PC-3 (cell line): Measurements from ENCODE around the gene ZNF467. TPM values are rescaled to one million over a fixed set of nuclear protein-coding genes. Genes with fewer than 3 reads are reported as not detected.

Experiments
- ATAC-seq: fragments of 200-7000 bp; cut with Tn5 transposase; 2 replicates; pipeline ENCODE4 v1.9.1; 2020; ENCODE audit warnings: mild to moderate bottlenecking, moderate library complexity
- BruUV-seq: library from RNA; stranded (reverse); fragments of 400-500 nt; replicated peaks from 2 replicates; lab custom pipeline; 2021; lab: Mats Ljungman, UMichigan
- CTCF ChIA-PET: fragments of 300-600 bp; sonication (Branson Sonifier 250); formaldehyde crosslinking; loops from one replicate; lab custom pipeline; 2022; ENCODE audit warnings: antibody characterized with exemption; lab: Charles Lee
- POLR2A ChIA-PET: fragments of 300-600 bp; sonication (Branson Sonifier 250); formaldehyde crosslinking; loops from one replicate; lab custom pipeline; 2022; ENCODE audit warnings: antibody characterized with exemption; ENCODE audit not compliant: unreplicated experiment; lab: Charles Lee
- DNase-seq: peaks from one replicate; pipeline ENCODE4 v3.0.0-alpha.2; 2015
- H2AFZ ChIP-seq: fragments of 300-600 bp; sonication (generic); 2 replicates; pipeline ENCODE4 v1.6.0; 2016; ENCODE audit warnings: antibody characterized with exemption, low read length
- H3F3A ChIP-seq: fragments of 300-600 bp; sonication (generic); one replicate; pipeline ENCODE4 v1.6.0; 2017; ENCODE audit warnings: antibody characterized with exemption, low read length, control low read depth, mild to moderate bottlenecking; ENCODE audit not compliant: unreplicated experiment
- H3K27ac ChIP-seq: fragments of 300-600 bp; sonication (generic); 2 replicates; pipeline ENCODE4 v1.5.1; 2016; ENCODE audit warnings: mild to moderate bottlenecking, low read length
- H3K27me3 ChIP-seq: fragments of 300-600 bp; sonication (generic); 2 replicates; pipeline ENCODE4 v1.6.1; 2016; ENCODE audit warnings: low read length, mixed read lengths
- H3K36me3 ChIP-seq: fragments of 300-600 bp; sonication (generic); 2 replicates; pipeline ENCODE4 v1.6.1; 2016; ENCODE audit warnings: low read depth, mixed run types, low read length, mixed read lengths
- H3K4me1 ChIP-seq: fragments of 300-600 bp; sonication (generic); 2 replicates; pipeline ENCODE4 v1.5.1; 2016; ENCODE audit warnings: low read length; ENCODE audit not compliant: insufficient read depth
- H3K4me2 ChIP-seq: fragments of 300-600 bp; sonication (generic); 2 replicates; pipeline ENCODE4 v1.6.0; 2016; ENCODE audit warnings: low read length
- H3K4me3 ChIP-seq: fragments of 300-600 bp; sonication (generic); 2 replicates; pipeline ENCODE4 v1.5.1; 2016; ENCODE audit warnings: mild to moderate bottlenecking, low read length, mixed read lengths
- H3K79me2 ChIP-seq: fragments of 300-600 bp; sonication (generic); 2 replicates; pipeline ENCODE4 v1.6.1; 2017; ENCODE audit warnings: low read length, mixed read lengths
- H3K9ac ChIP-seq: fragments of 300-600 bp; sonication (generic); 2 replicates; pipeline ENCODE4 v1.6.0; 2016; ENCODE audit warnings: mild to moderate bottlenecking, low read length
- H3K9me2 ChIP-seq: fragments of 300-600 bp; sonication (generic); replicated peaks from 2 replicates; pipeline ENCODE4 v1.6.1; 2016; ENCODE audit warnings: mixed run types, low read length, mixed read lengths
- H3K9me3 ChIP-seq: fragments of 300-600 bp; sonication (generic); 2 replicates; pipeline ENCODE4 v1.6.1; 2016; ENCODE audit warnings: low read length, mixed read lengths
- H4K20me1 ChIP-seq: fragments of 300-600 bp; sonication (generic); 2 replicates; pipeline ENCODE4 v1.6.1; 2016; ENCODE audit warnings: low read length, mixed read lengths
- EZH2 ChIP-seq: fragments of 300-600 bp; sonication (generic); IDR thresholded peaks from one replicate; pipeline ENCODE4 v1.6.1; 2017; ENCODE audit warnings: antibody characterized with exemption, mild to moderate bottlenecking, low read length; ENCODE audit not compliant: unreplicated experiment
- EZH2phosphoT487 ChIP-seq: fragments of 300-600 bp; sonication (generic); IDR thresholded peaks from 2 replicates; pipeline ENCODE4 v1.6.1; 2018; ENCODE audit warnings: mild to moderate bottlenecking, antibody characterized with exemption, low read length, borderline replicate concordance
- intact Hi-C: fragments of 100-400 bp; cut with micrococcal nuclease; formaldehyde crosslinking; loops from 2 replicates; pipeline ENCODE4 v1.9.0; 2023
- total RNA-seq: library from RNA; depleted of rRNA; stranded (reverse); fragments of >200 nt; gene quantifications from 2 replicates; pipeline ENCODE4 v1.2.3, GENCODE V29; 2014
- TF ChIP-seq, protein P1 (sequence below): fragments of 300-600 bp; sonication (generic); conservative IDR thresholded peaks from 2 replicates; pipeline ENCODE4 v1.5.1; 2017; ENCODE audit warnings: antibody characterized with exemption, low read depth, mild to moderate bottlenecking, low read length

The ZNF467 gene
- total RNA-seq, 1 experiment from 2014 or later: 6.3 TPM

DNA sequence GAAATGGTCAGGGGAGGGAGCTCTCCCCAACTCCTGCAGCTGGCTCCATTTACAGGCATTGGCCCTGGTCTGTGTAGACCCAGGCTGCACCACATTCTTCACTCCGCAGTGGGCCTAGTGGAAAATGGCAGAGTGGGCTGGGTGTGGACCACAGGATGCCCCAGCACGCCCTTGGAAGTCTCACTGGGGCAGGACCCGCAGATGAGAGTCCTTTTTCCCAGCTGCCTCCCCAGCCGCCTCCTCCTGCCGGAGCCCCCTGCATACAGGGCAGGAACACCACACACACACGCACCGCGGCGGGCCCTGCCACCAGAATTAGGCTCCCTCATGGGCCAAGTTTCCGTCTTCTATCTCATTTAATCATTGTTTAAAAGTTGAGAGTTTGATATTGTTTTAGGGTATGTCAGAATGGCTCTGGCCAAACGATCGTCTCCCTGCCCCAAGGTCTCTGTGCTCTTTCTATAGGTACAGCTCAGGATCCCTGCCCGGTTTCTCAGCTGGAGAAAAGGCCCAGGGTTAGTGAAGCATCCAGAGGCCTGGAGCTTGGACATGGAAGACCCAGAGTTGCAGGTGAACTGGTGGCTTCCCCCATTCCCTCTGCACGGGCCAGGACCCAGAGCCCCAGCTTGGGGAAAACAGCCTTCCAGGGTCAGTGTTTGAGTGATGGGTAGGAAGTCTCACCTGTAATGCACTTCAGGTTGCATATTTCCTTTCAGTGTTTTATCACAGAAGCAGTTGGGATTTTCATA is 42.0 kb downstream of the ZNF467 start:
- H3K4me1 ChIP-seq: no peaks in the 10 kb centered on the region
- no peak for DNase-seq
- ATAC-seq: no peak
- no peaks in the 10 kb centered on the region for H3K79me2 ChIP-seq
- H3K9me2 ChIP-seq: no peaks in the 10 kb centered on the region
- BruUV-seq: no TSS peak
- TF ChIP-seq EZH2 (no peak), EZH2phosphoT487 (no peak)
- TF ChIP-seq, protein P1, sequence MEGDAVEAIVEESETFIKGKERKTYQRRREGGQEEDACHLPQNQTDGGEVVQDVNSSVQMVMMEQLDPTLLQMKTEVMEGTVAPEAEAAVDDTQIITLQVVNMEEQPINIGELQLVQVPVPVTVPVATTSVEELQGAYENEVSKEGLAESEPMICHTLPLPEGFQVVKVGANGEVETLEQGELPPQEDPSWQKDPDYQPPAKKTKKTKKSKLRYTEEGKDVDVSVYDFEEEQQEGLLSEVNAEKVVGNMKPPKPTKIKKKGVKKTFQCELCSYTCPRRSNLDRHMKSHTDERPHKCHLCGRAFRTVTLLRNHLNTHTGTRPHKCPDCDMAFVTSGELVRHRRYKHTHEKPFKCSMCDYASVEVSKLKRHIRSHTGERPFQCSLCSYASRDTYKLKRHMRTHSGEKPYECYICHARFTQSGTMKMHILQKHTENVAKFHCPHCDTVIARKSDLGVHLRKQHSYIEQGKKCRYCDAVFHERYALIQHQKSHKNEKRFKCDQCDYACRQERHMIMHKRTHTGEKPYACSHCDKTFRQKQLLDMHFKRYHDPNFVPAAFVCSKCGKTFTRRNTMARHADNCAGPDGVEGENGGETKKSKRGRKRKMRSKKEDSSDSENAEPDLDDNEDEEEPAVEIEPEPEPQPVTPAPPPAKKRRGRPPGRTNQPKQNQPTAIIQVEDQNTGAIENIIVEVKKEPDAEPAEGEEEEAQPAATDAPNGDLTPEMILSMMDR: no peak
- H2AFZ ChIP-seq: no peak overlapping the region
- no peaks in the 10 kb centered on the region for H3K27me3 ChIP-seq
- ChIA-PET POLR2A (no interaction called here), CTCF (no interaction called here)
- H3K9me3 ChIP-seq: no peaks in the 10 kb centered on the region
- H3K4me2 ChIP-seq: no peak overlapping the region
- no peaks in the 10 kb centered on the region for H3K36me3 ChIP-seq
- no peaks in the 10 kb centered on the region for H3F3A ChIP-seq
- H3K9ac ChIP-seq: no peak overlapping the region
- no peak overlapping the region for H3K4me3 ChIP-seq
- no peaks in the 10 kb centered on the region for H4K20me1 ChIP-seq
- H3K27ac ChIP-seq: no peak overlapping the region
- intact Hi-C loops: no loop called here

DNA sequence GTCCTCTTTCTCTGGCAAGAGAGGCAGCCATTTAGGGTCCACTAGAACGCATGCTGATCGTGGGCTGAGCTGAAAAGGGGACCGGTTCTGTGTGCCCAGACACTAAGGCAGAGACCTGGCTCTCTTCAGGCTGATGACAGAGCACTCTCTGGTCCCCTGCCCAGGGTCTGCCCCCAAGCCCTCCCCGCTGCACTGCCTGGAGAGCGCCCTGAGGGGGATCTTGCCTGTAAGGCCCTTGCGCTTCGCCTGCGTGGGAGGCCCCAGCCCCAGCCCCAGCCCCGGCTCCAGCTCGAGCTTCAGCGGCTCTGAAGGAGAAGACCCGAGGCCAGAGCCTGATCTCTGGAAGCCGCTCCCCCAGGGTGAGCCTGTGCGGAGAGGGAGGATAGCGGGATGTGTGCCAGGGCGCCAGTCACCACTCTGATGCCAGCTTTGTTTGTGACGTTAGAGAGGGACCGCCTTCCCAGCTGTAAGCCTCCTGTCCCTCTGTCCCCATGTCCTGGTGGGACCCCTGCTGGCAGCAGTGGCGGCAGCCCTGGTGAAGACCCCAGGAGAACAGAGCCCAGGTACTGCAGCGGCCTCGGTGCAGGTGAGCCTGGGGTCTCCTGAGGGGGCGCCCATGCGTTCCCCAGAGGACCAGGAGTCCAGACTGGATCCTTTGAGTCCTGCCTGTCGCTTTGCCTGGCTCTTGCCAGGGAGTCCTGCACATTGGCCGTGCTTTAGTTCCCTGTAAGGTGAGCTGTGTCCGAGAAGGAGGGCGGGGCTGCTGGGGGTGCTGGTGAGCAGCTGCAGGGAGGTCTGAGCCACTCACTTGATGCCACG is 43.2 kb downstream of the ZNF467 start:
- no peaks in the 10 kb centered on the region for H3F3A ChIP-seq
- no peak overlapping the region for H3K9ac ChIP-seq
- no peaks in the 10 kb centered on the region for H3K9me2 ChIP-seq
- DNase-seq (no peak), ATAC-seq (no peak)
- no peaks in the 10 kb centered on the region for H3K79me2 ChIP-seq
- H3K4me2 ChIP-seq: no peak overlapping the region
- no peaks in the 10 kb centered on the region for H3K4me1 ChIP-seq
- H2AFZ ChIP-seq: no peak overlapping the region
- ChIA-PET CTCF (no interaction called here), POLR2A (no interaction called here)
- H3K9me3 ChIP-seq: no peaks in the 10 kb centered on the region
- H3K27ac ChIP-seq: no peak overlapping the region
- H3K4me3 ChIP-seq: no peak overlapping the region
- H4K20me1 ChIP-seq: no peaks in the 10 kb centered on the region
- BruUV-seq: no TSS peak
- no peaks in the 10 kb centered on the region for H3K27me3 ChIP-seq
- intact Hi-C loops: no loop called here
- TF ChIP-seq EZH2: no peak
- no peak for TF ChIP-seq EZH2phosphoT487
- TF ChIP-seq, protein P1: no peak
- no peaks in the 10 kb centered on the region for H3K36me3 ChIP-seq
